Measurements from ENCODE around the gene COL6A6.

COL6A6 gene, protein sequence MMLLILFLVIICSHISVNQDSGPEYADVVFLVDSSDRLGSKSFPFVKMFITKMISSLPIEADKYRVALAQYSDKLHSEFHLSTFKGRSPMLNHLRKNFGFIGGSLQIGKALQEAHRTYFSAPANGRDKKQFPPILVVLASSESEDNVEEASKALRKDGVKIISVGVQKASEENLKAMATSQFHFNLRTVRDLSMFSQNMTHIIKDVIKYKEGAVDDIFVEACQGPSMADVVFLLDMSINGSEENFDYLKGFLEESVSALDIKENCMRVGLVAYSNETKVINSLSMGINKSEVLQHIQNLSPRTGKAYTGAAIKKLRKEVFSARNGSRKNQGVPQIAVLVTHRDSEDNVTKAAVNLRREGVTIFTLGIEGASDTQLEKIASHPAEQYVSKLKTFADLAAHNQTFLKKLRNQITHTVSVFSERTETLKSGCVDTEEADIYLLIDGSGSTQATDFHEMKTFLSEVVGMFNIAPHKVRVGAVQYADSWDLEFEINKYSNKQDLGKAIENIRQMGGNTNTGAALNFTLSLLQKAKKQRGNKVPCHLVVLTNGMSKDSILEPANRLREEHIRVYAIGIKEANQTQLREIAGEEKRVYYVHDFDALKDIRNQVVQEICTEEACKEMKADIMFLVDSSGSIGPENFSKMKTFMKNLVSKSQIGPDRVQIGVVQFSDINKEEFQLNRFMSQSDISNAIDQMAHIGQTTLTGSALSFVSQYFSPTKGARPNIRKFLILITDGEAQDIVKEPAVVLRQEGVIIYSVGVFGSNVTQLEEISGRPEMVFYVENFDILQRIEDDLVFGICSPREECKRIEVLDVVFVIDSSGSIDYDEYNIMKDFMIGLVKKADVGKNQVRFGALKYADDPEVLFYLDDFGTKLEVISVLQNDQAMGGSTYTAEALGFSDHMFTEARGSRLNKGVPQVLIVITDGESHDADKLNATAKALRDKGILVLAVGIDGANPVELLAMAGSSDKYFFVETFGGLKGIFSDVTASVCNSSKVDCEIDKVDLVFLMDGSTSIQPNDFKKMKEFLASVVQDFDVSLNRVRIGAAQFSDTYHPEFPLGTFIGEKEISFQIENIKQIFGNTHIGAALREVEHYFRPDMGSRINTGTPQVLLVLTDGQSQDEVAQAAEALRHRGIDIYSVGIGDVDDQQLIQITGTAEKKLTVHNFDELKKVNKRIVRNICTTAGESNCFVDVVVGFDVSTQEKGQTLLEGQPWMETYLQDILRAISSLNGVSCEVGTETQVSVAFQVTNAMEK (N-terminal part only)

DNA sequence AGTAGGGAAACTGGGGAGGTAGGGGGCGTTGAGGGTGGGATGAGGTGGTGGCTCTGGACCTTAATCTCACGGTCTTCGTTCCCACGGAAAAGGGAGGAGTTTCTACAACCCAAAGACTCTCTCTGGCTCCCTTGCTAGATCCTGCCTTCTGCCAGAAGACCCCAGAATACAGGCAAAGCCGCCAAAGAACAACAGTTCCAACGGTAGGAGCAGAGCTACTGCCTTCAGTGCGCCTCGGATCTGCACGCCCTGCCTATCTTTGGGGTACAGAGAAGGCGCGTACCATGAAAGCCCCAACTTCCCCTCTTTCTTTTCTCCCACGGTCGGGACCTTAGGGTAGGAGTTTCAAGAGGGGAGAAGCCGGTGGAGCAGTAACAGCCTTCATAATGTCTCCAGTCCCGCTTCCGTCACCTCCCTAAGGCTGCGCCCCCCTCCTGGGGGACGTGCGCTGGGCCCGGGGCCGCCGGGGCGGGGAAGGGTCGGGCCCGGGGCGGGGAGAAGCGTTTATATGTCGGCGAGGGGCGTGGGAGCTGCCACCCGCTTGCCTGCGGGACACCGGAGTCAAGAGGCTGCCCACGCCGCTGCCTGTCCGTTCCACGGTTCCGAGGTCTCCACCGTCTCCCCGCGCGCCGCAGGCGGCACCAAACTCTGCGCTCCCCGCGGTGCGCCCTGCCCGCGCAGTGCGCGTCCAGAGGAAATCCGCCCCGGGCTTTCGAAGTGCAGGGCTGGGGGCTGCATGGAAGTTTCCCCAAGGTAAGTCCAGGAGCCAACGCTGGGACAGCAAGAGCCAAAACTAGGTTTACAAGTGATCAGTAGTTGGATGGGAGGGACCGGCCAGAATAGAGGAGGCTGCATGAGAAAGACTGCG is at the start of gene COL6A6:
Gene COL6A6 (plus strand): TSS at position 533 of the 868 bp plus-strand sequence. CDS start 43,188 bp downstream, outside the sequence.
- in situ Hi-C loops (cut with MboI; ENCODE audit: low sequenced_read_pairs, unreplicated experiment): no loop called here
- TF ChIP-seq, protein P1, sequence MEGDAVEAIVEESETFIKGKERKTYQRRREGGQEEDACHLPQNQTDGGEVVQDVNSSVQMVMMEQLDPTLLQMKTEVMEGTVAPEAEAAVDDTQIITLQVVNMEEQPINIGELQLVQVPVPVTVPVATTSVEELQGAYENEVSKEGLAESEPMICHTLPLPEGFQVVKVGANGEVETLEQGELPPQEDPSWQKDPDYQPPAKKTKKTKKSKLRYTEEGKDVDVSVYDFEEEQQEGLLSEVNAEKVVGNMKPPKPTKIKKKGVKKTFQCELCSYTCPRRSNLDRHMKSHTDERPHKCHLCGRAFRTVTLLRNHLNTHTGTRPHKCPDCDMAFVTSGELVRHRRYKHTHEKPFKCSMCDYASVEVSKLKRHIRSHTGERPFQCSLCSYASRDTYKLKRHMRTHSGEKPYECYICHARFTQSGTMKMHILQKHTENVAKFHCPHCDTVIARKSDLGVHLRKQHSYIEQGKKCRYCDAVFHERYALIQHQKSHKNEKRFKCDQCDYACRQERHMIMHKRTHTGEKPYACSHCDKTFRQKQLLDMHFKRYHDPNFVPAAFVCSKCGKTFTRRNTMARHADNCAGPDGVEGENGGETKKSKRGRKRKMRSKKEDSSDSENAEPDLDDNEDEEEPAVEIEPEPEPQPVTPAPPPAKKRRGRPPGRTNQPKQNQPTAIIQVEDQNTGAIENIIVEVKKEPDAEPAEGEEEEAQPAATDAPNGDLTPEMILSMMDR (IDR thresholded peaks at IDR 0.05; ENCODE audit: borderline replicate concordance, control extremely low read depth, extremely low read depth, insufficient read depth, missing control alignments): no peak
- no peak for DNase-seq (ENCODE audit: low spot score)

DNA sequence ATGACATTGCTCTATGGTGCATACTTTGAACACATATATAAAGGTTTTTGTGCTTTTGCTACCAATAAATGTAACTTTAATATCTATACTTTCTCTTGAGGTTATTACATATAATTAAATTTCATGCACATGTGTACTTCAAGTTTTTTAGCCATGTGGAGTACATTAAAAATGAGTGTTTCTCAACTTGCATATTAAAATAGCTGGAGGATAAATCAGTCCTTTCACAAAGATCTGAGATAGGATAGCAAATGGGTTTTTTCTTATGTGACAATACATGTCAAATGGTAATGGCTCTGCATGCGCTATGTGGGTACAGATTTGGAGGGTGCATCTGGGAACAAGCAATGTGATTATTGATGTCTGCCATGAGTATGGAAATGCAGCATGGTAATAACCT is 48.7 kb upstream of the COL6A6 start:
- in situ Hi-C loops (cut with MboI; ENCODE audit: low sequenced_read_pairs, unreplicated experiment): no loop called here
- TF ChIP-seq, protein P1 (IDR thresholded peaks at IDR 0.05; ENCODE audit: borderline replicate concordance, control extremely low read depth, extremely low read depth, insufficient read depth, missing control alignments): no peak
- DNase-seq (ENCODE audit: low spot score): no peak

DNA sequence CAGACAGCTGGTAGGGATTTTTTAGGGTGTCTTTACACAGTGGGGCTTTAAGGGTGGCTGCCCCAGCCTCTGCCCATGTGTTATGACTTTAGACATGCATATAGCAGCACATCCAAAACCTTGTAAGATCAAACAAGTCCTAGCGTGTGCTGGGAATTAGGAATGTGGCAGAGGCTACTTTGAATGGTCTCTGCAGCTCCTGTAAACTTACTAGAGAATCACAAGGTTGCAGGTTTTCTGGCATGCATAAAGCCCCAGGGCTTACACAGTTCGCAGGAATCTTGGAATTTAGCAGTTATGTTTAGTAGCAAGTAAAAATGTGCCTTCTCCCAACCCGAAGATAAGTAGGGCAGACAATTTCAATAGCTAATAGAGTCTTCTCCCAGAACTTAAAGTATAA is 46.9 kb upstream of the COL6A6 start:
- no peak for DNase-seq (ENCODE audit: low spot score)
- TF ChIP-seq, protein P1 (IDR thresholded peaks at IDR 0.05; ENCODE audit: borderline replicate concordance, control extremely low read depth, extremely low read depth, insufficient read depth, missing control alignments): no peak
- in situ Hi-C loops (cut with MboI; ENCODE audit: low sequenced_read_pairs, unreplicated experiment): no loop called here

DNA sequence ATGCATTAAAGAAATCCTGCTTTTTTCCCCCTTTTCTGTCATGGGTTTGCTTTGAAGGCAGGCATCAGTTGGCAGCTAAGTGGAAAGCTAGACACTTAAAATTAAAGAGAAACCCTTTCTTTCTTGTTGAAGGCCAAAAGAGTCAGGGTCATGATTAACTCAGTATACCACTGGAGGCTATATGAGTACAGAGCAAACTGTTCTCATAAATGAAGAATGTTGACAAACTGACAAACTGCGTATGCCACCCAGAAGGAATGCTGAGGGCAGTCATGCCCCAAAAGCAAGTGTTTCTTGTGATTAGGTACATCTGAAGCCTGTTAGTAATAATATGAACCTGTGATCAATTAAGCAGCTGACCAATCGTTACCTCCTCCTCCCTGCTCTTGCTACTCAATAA is 43.6 kb upstream of the COL6A6 start:
- no peak for DNase-seq (ENCODE audit: low spot score)
- TF ChIP-seq, protein P1 (IDR thresholded peaks at IDR 0.05; ENCODE audit: borderline replicate concordance, control extremely low read depth, extremely low read depth, insufficient read depth, missing control alignments): no peak
- in situ Hi-C loops (cut with MboI; ENCODE audit: low sequenced_read_pairs, unreplicated experiment): no loop called here

DNA sequence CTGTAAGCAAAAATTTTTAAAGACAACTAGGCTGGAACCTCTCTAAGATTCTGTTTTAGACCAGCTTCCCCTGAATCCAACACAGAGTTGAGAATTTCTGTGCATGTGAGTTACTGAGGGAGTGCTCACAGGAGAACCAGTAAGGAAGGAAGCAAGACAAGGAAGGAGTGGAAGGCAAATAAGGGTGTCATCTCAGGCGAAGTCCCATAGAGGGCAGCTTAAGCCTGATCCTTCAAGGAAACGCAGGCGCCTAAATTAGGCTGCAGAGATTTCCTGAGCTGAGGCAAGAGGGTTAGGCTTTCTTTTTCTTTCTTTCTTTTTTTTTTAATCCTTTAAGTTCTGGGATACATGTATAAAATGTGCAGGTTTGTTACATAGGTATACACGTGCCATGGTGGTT is 36.2 kb upstream of the COL6A6 start:
- in situ Hi-C loops (cut with MboI; ENCODE audit: low sequenced_read_pairs, unreplicated experiment): no loop called here
- DNase-seq (ENCODE audit: low spot score): no peak
- TF ChIP-seq, protein P1 (IDR thresholded peaks at IDR 0.05; ENCODE audit: borderline replicate concordance, control extremely low read depth, extremely low read depth, insufficient read depth, missing control alignments): no peak
